PC-3 (cell line): ENCODE data around the gene SPATA20. TPM values are rescaled to one million over a fixed set of nuclear protein-coding genes. Genes with fewer than 3 reads are reported as not detected.

Experiments used
- ATAC-seq: fragments of 200-7000 bp; cut with Tn5 transposase; 2 replicates; pipeline ENCODE4 v1.9.1; 2020; ENCODE audit warnings: mild to moderate bottlenecking, moderate library complexity
- BruUV-seq: library from RNA; stranded (reverse); fragments of 400-500 nt; replicated peaks from 2 replicates; lab custom pipeline; 2021; lab: Mats Ljungman, UMichigan
- CTCF ChIA-PET: fragments of 300-600 bp; sonication (Branson Sonifier 250); formaldehyde crosslinking; loops from one replicate; lab custom pipeline; 2022; ENCODE audit warnings: antibody characterized with exemption; lab: Charles Lee
- POLR2A ChIA-PET: fragments of 300-600 bp; sonication (Branson Sonifier 250); formaldehyde crosslinking; loops from one replicate; lab custom pipeline; 2022; ENCODE audit warnings: antibody characterized with exemption; ENCODE audit not compliant: unreplicated experiment; lab: Charles Lee
- DNase-seq: peaks from one replicate; pipeline ENCODE4 v3.0.0-alpha.2; 2015
- H2AFZ ChIP-seq: fragments of 300-600 bp; sonication (generic); 2 replicates; pipeline ENCODE4 v1.6.0; 2016; ENCODE audit warnings: antibody characterized with exemption, low read length
- H3F3A ChIP-seq: fragments of 300-600 bp; sonication (generic); one replicate; pipeline ENCODE4 v1.6.0; 2017; ENCODE audit warnings: antibody characterized with exemption, low read length, control low read depth, mild to moderate bottlenecking; ENCODE audit not compliant: unreplicated experiment
- H3K27ac ChIP-seq: fragments of 300-600 bp; sonication (generic); 2 replicates; pipeline ENCODE4 v1.5.1; 2016; ENCODE audit warnings: mild to moderate bottlenecking, low read length
- H3K27me3 ChIP-seq: fragments of 300-600 bp; sonication (generic); 2 replicates; pipeline ENCODE4 v1.6.1; 2016; ENCODE audit warnings: low read length, mixed read lengths
- H3K36me3 ChIP-seq: fragments of 300-600 bp; sonication (generic); 2 replicates; pipeline ENCODE4 v1.6.1; 2016; ENCODE audit warnings: low read depth, mixed run types, low read length, mixed read lengths
- H3K4me1 ChIP-seq: fragments of 300-600 bp; sonication (generic); 2 replicates; pipeline ENCODE4 v1.5.1; 2016; ENCODE audit warnings: low read length; ENCODE audit not compliant: insufficient read depth
- H3K4me2 ChIP-seq: fragments of 300-600 bp; sonication (generic); 2 replicates; pipeline ENCODE4 v1.6.0; 2016; ENCODE audit warnings: low read length
- H3K4me3 ChIP-seq: fragments of 300-600 bp; sonication (generic); 2 replicates; pipeline ENCODE4 v1.5.1; 2016; ENCODE audit warnings: mild to moderate bottlenecking, low read length, mixed read lengths
- H3K79me2 ChIP-seq: fragments of 300-600 bp; sonication (generic); 2 replicates; pipeline ENCODE4 v1.6.1; 2017; ENCODE audit warnings: low read length, mixed read lengths
- H3K9ac ChIP-seq: fragments of 300-600 bp; sonication (generic); 2 replicates; pipeline ENCODE4 v1.6.0; 2016; ENCODE audit warnings: mild to moderate bottlenecking, low read length
- H3K9me2 ChIP-seq: fragments of 300-600 bp; sonication (generic); replicated peaks from 2 replicates; pipeline ENCODE4 v1.6.1; 2016; ENCODE audit warnings: mixed run types, low read length, mixed read lengths
- H3K9me3 ChIP-seq: fragments of 300-600 bp; sonication (generic); 2 replicates; pipeline ENCODE4 v1.6.1; 2016; ENCODE audit warnings: low read length, mixed read lengths
- H4K20me1 ChIP-seq: fragments of 300-600 bp; sonication (generic); 2 replicates; pipeline ENCODE4 v1.6.1; 2016; ENCODE audit warnings: low read length, mixed read lengths
- EZH2 ChIP-seq: fragments of 300-600 bp; sonication (generic); IDR thresholded peaks from one replicate; pipeline ENCODE4 v1.6.1; 2017; ENCODE audit warnings: antibody characterized with exemption, mild to moderate bottlenecking, low read length; ENCODE audit not compliant: unreplicated experiment
- EZH2phosphoT487 ChIP-seq: fragments of 300-600 bp; sonication (generic); IDR thresholded peaks from 2 replicates; pipeline ENCODE4 v1.6.1; 2018; ENCODE audit warnings: mild to moderate bottlenecking, antibody characterized with exemption, low read length, borderline replicate concordance
- intact Hi-C: fragments of 100-400 bp; cut with micrococcal nuclease; formaldehyde crosslinking; loops from 2 replicates; pipeline ENCODE4 v1.9.0; 2023
- total RNA-seq: library from RNA; depleted of rRNA; stranded (reverse); fragments of >200 nt; gene quantifications from 2 replicates; pipeline ENCODE4 v1.2.3, GENCODE V29; 2014
- TF ChIP-seq, protein P1 (sequence below): fragments of 300-600 bp; sonication (generic); conservative IDR thresholded peaks from 2 replicates; pipeline ENCODE4 v1.5.1; 2017; ENCODE audit warnings: antibody characterized with exemption, low read depth, mild to moderate bottlenecking, low read length

Gene SPATA20
- total RNA-seq, 1 experiment from 2014 or later = 115 TPM

- H3K4me1 ChIP-seq = peaks cover 25% of the 10 kb centered on the region
- H3K27ac ChIP-seq = peak overlapping the region; percentile 84
- TF ChIP-seq EZH2 (no peak), EZH2phosphoT487 (no peak)
- TF ChIP-seq, protein P1, sequence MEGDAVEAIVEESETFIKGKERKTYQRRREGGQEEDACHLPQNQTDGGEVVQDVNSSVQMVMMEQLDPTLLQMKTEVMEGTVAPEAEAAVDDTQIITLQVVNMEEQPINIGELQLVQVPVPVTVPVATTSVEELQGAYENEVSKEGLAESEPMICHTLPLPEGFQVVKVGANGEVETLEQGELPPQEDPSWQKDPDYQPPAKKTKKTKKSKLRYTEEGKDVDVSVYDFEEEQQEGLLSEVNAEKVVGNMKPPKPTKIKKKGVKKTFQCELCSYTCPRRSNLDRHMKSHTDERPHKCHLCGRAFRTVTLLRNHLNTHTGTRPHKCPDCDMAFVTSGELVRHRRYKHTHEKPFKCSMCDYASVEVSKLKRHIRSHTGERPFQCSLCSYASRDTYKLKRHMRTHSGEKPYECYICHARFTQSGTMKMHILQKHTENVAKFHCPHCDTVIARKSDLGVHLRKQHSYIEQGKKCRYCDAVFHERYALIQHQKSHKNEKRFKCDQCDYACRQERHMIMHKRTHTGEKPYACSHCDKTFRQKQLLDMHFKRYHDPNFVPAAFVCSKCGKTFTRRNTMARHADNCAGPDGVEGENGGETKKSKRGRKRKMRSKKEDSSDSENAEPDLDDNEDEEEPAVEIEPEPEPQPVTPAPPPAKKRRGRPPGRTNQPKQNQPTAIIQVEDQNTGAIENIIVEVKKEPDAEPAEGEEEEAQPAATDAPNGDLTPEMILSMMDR = no peak
- no peaks in the 10 kb centered on the region for H3K9me3 ChIP-seq
- H4K20me1 ChIP-seq = no peaks in the 10 kb centered on the region
- no peak for DNase-seq
- peak overlapping the region; percentile 82; the same call in 1 of the 2 replicates for H2AFZ ChIP-seq
- no peaks in the 10 kb centered on the region for H3F3A ChIP-seq
- ATAC-seq = no peak
- peak overlapping the region; percentile 89 for H3K4me2 ChIP-seq
- H3K36me3 ChIP-seq = peaks cover 9% of the 10 kb centered on the region; the same call in 1 of the 2 replicates
- ChIA-PET POLR2A (interaction anchor here (0.6 to 0.7 kb wide), 2 partner anchors 156 to 185 kb away, joined by 3 read pairs; no protein-coding TSS in a partner anchor), CTCF (interaction anchor here (0.6 to 1.2 kb wide), 2 partner anchors 85 to 153 kb away, joined by 3 to 5 read pairs; no protein-coding TSS in a partner anchor)
- BruUV-seq = TSS peak; percentile 61
- intact Hi-C loops = no loop called here
- H3K79me2 ChIP-seq = peaks cover 3% of the 10 kb centered on the region
- no peaks in the 10 kb centered on the region for H3K9me2 ChIP-seq
- H3K9ac ChIP-seq = peak overlapping the region; percentile 81; the same call in 1 of the 2 replicates
- peak overlapping the region; percentile 71 for H3K4me3 ChIP-seq
- H3K27me3 ChIP-seq = no peaks in the 10 kb centered on the region
Observed at GRCh38 chr17:50541402-50541715, 5.6 kb upstream of the SPATA20 start.

GRCh38 chr17:50541716-50542688 is 5.0 kb upstream of the SPATA20 start:
- peak; percentile 70 for ATAC-seq
- Histone ChIP-seq H3K36me3 (peaks cover 2% of the 10 kb centered on the region; the same call in 1 of the 2 replicates), H3K4me2 (peak overlapping the region; percentile 89), H3K9me2 (no peaks in the 10 kb centered on the region), H4K20me1 (no peaks in the 10 kb centered on the region), H3K4me1 (peaks cover 25% of the 10 kb centered on the region), H3K27me3 (no peaks in the 10 kb centered on the region), H3F3A (no peaks in the 10 kb centered on the region), H2AFZ (peak overlapping the region; percentile 82), H3K27ac (peak overlapping the region; percentile 84), H3K9ac (peak overlapping the region; percentile 81), H3K9me3 (no peaks in the 10 kb centered on the region), H3K4me3 (peak overlapping the region; percentile 71), H3K79me2 (no peaks in the 10 kb centered on the region)
- TF ChIP-seq, protein P1 = peak; percentile 34; the same call in 1 of the 2 replicates
- no peak for TF ChIP-seq EZH2phosphoT487
- ChIA-PET POLR2A (interaction anchor here (0.6 to 0.7 kb wide), 3 partner anchors 155 to 184 kb away, joined by 3 read pairs; no protein-coding TSS in a partner anchor), CTCF (interaction anchor here (0.6 to 1.2 kb wide), 4 partner anchors 63 to 154 kb away, joined by 3 to 7 read pairs (median 4); no protein-coding TSS in a partner anchor)
- DNase-seq = peak; percentile 92
- TSS peak; percentile 84 for BruUV-seq
- intact Hi-C loops = loop anchor here (1.0 kb wide), 1 partner anchor 60 kb away; no protein-coding TSS in a partner anchor
